ENCODE data around the gene PATL2. TPM values are rescaled to one million over a fixed set of nuclear protein-coding genes. Genes with fewer than 3 reads are reported as not detected.

The PATL2 gene
- total and polyA plus RNA-seq, 4 experiments from 2014 or later = 5.7 to 62.8 (median 34.8) TPM

- no peaks in the 10 kb centered on the region for H3K4me1 ChIP-seq (ENCODE audit: insufficient read depth, low read length)
- H3K27ac ChIP-seq (ENCODE audit: low read depth, low read length) = no peak overlapping the region
- H3K27me3 Mint-ChIP-seq = no peaks in the 10 kb centered on the region
- DNase-seq = no peak
- no peak overlapping the region for H3K4me3 Mint-ChIP-seq
- POLR2A ChIA-PET (ENCODE audit: partially characterized antibody) = interaction anchor here (1.2 to 51.9 kb wide), 3 partner anchors 8 to 68 kb away, joined by 6 to 5737 read pairs (median 9); partner anchors contain the start of genes B2M, PATL2, SPG11 and TRIM69
- no peak overlapping the region for H3K4me3 ChIP-seq (ENCODE audit: low read length in 2 of 2)
- no peaks in the 10 kb centered on the region for H3K9me3 ChIP-seq (ENCODE audit: control insufficient read depth in 1 of 2, low read length in 2 of 2)
- intact Hi-C loops (cut with micrococcal nuclease) = no loop called here
- H3K36me3 Mint-ChIP-seq = peaks cover 44 to 63% of the 10 kb centered on the region in 2 donors
- no peak overlapping the region for H3K27ac Mint-ChIP-seq
- peaks cover 22 to 29% (median 25%) of the 10 kb centered on the region in 4 donors for H3K4me1 Mint-ChIP-seq
- no peaks in the 10 kb centered on the region for H3K9me3 Mint-ChIP-seq
- peaks cover 36% of the 10 kb centered on the region for H3K36me3 ChIP-seq (ENCODE audit: insufficient read depth, low read length)
- CTCF ChIA-PET (ENCODE audit: partially characterized antibody) = interaction anchor here (1.0 to 1.6 kb wide), 2 partner anchors 62 to 84 kb away, joined by 3 to 8 read pairs; no protein-coding TSS in a partner anchor
- no peaks in the 10 kb centered on the region for H3K27me3 ChIP-seq (ENCODE audit: insufficient read depth, low read length)
Observed at GRCh38 chr15:44654858-44655257, 56.3 kb downstream of the PATL2 start.

- H3K9me3 ChIP-seq (ENCODE audit: control insufficient read depth in 1 of 2, low read length in 2 of 2) = no peaks in the 10 kb centered on the region
- Mint-ChIP-seq H3K4me1 (peaks cover 38 to 59% (median 49%) of the 10 kb centered on the region in 4 donors), H3K27me3 (no peaks in the 10 kb centered on the region), H3K36me3 (peaks cover 58 to 63% of the 10 kb centered on the region in 2 donors), H3K9me3 (peaks cover 0 to 5% (median 0%) of the 10 kb centered on the region in 8 donors), H3K27ac (peak overlapping the region in 3 of 7 donors; percentile 39 to 74 (median 65)), H3K4me3 (peak overlapping the region in 1 of 8 donors; percentile 8)
- intact Hi-C loops (cut with micrococcal nuclease) = no loop called here
- no peak for DNase-seq
- peaks cover 35% of the 10 kb centered on the region for H3K36me3 ChIP-seq (ENCODE audit: insufficient read depth, low read length)
- H3K4me3 ChIP-seq (ENCODE audit: low read length in 2 of 2) = no peak overlapping the region
- CTCF ChIA-PET (ENCODE audit: partially characterized antibody) = interaction anchor here (0.6 to 0.8 kb wide), 2 partner anchors 70 to 90 kb away, joined by 3 to 4 read pairs; no protein-coding TSS in a partner anchor
- no peak overlapping the region for H3K27ac ChIP-seq (ENCODE audit: low read depth, low read length)
- POLR2A ChIA-PET (ENCODE audit: partially characterized antibody) = interaction anchor here (2.6 to 51.9 kb wide), 2 partner anchors 16 to 75 kb away, joined by 16 to 5737 read pairs; partner anchors contain the start of genes B2M, PATL2, SPG11 and TRIM69
- peaks cover 18% of the 10 kb centered on the region for H3K4me1 ChIP-seq (ENCODE audit: insufficient read depth, low read length)
- H3K27me3 ChIP-seq (ENCODE audit: insufficient read depth, low read length) = no peaks in the 10 kb centered on the region
Observed at GRCh38 chr15:44647637-44648036, 63.5 kb downstream of the PATL2 start.

GRCh38 chr15:44647036-44647435 lies 64.1 kb downstream of the PATL2 start:
- Histone ChIP-seq H3K4me3 (ENCODE audit: low read length in 2 of 2) (no peak overlapping the region), H3K9me3 (ENCODE audit: control insufficient read depth in 1 of 2, low read length in 2 of 2) (no peaks in the 10 kb centered on the region), H3K36me3 (ENCODE audit: insufficient read depth, low read length) (peaks cover 33% of the 10 kb centered on the region), H3K4me1 (ENCODE audit: insufficient read depth, low read length) (peaks cover 19% of the 10 kb centered on the region), H3K27ac (ENCODE audit: low read depth, low read length) (no peak overlapping the region), H3K27me3 (ENCODE audit: insufficient read depth, low read length) (no peaks in the 10 kb centered on the region)
- POLR2A ChIA-PET (ENCODE audit: partially characterized antibody) = interaction anchor here (0.5 to 51.9 kb wide), 3 partner anchors 16 to 129 kb away, joined by 3 to 5737 read pairs (median 16); partner anchors contain the start of genes B2M, PATL2, SPG11 and TRIM69
- intact Hi-C loops (cut with micrococcal nuclease) = no loop called here
- Mint-ChIP-seq H3K4me3 (no peak overlapping the region), H3K36me3 (peaks cover 58 to 61% of the 10 kb centered on the region in 2 donors), H3K4me1 (peaks cover 40 to 59% (median 48%) of the 10 kb centered on the region in 4 donors), H3K27me3 (no peaks in the 10 kb centered on the region), H3K27ac (peak overlapping the region in 4 of 7 donors; percentile 14 to 74 (median 40)), H3K9me3 (peaks cover 0 to 5% (median 0%) of the 10 kb centered on the region in 8 donors)
- no peak for DNase-seq
- CTCF ChIA-PET (ENCODE audit: partially characterized antibody) = interaction anchor here (0.6 kb wide), 1 partner anchor 69 kb away, joined by 4 read pairs; no protein-coding TSS in a partner anchor

GRCh38 chr15:44646460-44646859 lies 64.7 kb downstream of the PATL2 start:
- Mint-ChIP-seq H3K9me3 (peaks cover 0 to 5% (median 0%) of the 10 kb centered on the region in 8 donors), H3K4me1 (peaks cover 39 to 62% (median 50%) of the 10 kb centered on the region in 4 donors), H3K27me3 (no peaks in the 10 kb centered on the region), H3K36me3 (peaks cover 59 to 60% of the 10 kb centered on the region in 2 donors), H3K27ac (peak overlapping the region in 4 of 7 donors; percentile 2 to 28 (median 9)), H3K4me3 (peak overlapping the region in 1 of 8 donors; percentile 32)
- POLR2A ChIA-PET (ENCODE audit: partially characterized antibody) = interaction anchor here (0.5 to 51.9 kb wide), 2 partner anchors 76 to 129 kb away, joined by 3 to 5737 read pairs; partner anchors contain the start of genes B2M, PATL2 and TRIM69
- H3K4me3 ChIP-seq (ENCODE audit: low read length in 2 of 2) = no peak overlapping the region
- no peaks in the 10 kb centered on the region for H3K27me3 ChIP-seq (ENCODE audit: insufficient read depth, low read length)
- DNase-seq = no peak
- CTCF ChIA-PET (ENCODE audit: partially characterized antibody) = no interaction called here
- peaks cover 28% of the 10 kb centered on the region for H3K36me3 ChIP-seq (ENCODE audit: insufficient read depth, low read length)
- intact Hi-C loops (cut with micrococcal nuclease) = no loop called here
- peaks cover 19% of the 10 kb centered on the region for H3K4me1 ChIP-seq (ENCODE audit: insufficient read depth, low read length)
- H3K27ac ChIP-seq (ENCODE audit: low read depth, low read length) = no peak overlapping the region
- no peaks in the 10 kb centered on the region for H3K9me3 ChIP-seq (ENCODE audit: control insufficient read depth in 1 of 2, low read length in 2 of 2)

- Histone ChIP-seq H3K9me3 (ENCODE audit: control insufficient read depth in 1 of 2, low read length in 2 of 2) (no peaks in the 10 kb centered on the region), H3K27ac (ENCODE audit: low read depth, low read length) (no peak overlapping the region), H3K4me1 (ENCODE audit: insufficient read depth, low read length) (peaks cover 10% of the 10 kb centered on the region), H3K4me3 (ENCODE audit: low read length in 2 of 2) (no peak overlapping the region), H3K27me3 (ENCODE audit: insufficient read depth, low read length) (no peaks in the 10 kb centered on the region), H3K36me3 (ENCODE audit: insufficient read depth, low read length) (peaks cover 5% of the 10 kb centered on the region)
- peaks cover 26 to 42% (median 39%) of the 10 kb centered on the region in 4 donors for H3K4me1 Mint-ChIP-seq
- H3K9me3 Mint-ChIP-seq = peaks cover 0 to 5% (median 0%) of the 10 kb centered on the region in 8 donors
- H3K4me3 Mint-ChIP-seq = no peak overlapping the region
- ChIA-PET CTCF (ENCODE audit: partially characterized antibody) (interaction anchor here (1.4 kb wide), 1 partner anchor 94 kb away, joined by 4 read pairs; the partner anchor contains the start of gene TRIM69), POLR2A (ENCODE audit: partially characterized antibody) (interaction anchor here (1.3 to 51.9 kb wide), 2 partner anchors 70 to 81 kb away, joined by 4 to 5737 read pairs; partner anchors contain the start of genes B2M, PATL2 and TRIM69)
- peaks cover 41 to 52% of the 10 kb centered on the region in 2 donors for H3K36me3 Mint-ChIP-seq
- peak overlapping the region in 2 of 7 donors; percentile 18 to 74 for H3K27ac Mint-ChIP-seq
- no peak for DNase-seq
- intact Hi-C loops (cut with micrococcal nuclease) = no loop called here
- H3K27me3 Mint-ChIP-seq = no peaks in the 10 kb centered on the region
Observed at GRCh38 chr15:44641651-44642050, 69.5 kb downstream of the PATL2 start.

- ChIA-PET POLR2A (ENCODE audit: partially characterized antibody) (no interaction called here), CTCF (ENCODE audit: partially characterized antibody) (interaction anchor here (1.8 to 2.3 kb wide), 2 partner anchors 26 to 101 kb away, joined by 5 read pairs; no protein-coding TSS in a partner anchor)
- Mint-ChIP-seq H3K36me3 (peaks cover 36 to 37% of the 10 kb centered on the region in 2 donors), H3K4me1 (peaks cover 6 to 15% (median 11%) of the 10 kb centered on the region in 4 donors), H3K9me3 (no peaks in the 10 kb centered on the region), H3K27me3 (no peaks in the 10 kb centered on the region), H3K27ac (no peak overlapping the region), H3K4me3 (no peak overlapping the region)
- intact Hi-C loops (cut with micrococcal nuclease) = no loop called here
- Histone ChIP-seq H3K36me3 (ENCODE audit: insufficient read depth, low read length) (peaks cover 7% of the 10 kb centered on the region), H3K27ac (ENCODE audit: low read depth, low read length) (no peak overlapping the region), H3K9me3 (ENCODE audit: control insufficient read depth in 1 of 2, low read length in 2 of 2) (no peaks in the 10 kb centered on the region), H3K4me3 (ENCODE audit: low read length in 2 of 2) (no peak overlapping the region), H3K27me3 (ENCODE audit: insufficient read depth, low read length) (no peaks in the 10 kb centered on the region), H3K4me1 (ENCODE audit: insufficient read depth, low read length) (no peaks in the 10 kb centered on the region)
- no peak for DNase-seq
Observed at GRCh38 chr15:44636976-44637375, 74.1 kb downstream of the PATL2 start.

- H3K27me3 Mint-ChIP-seq = no peaks in the 10 kb centered on the region
- no peaks in the 10 kb centered on the region for H3K4me1 ChIP-seq (ENCODE audit: insufficient read depth, low read length)
- peak overlapping the region in 4 of 7 donors; percentile 9 to 69 (median 36) for H3K27ac Mint-ChIP-seq
- H3K9me3 ChIP-seq (ENCODE audit: control insufficient read depth in 1 of 2, low read length in 2 of 2) = no peaks in the 10 kb centered on the region
- intact Hi-C loops (cut with micrococcal nuclease) = no loop called here
- H3K4me3 ChIP-seq (ENCODE audit: low read length in 2 of 2) = no peak overlapping the region
- no peaks in the 10 kb centered on the region for H3K27me3 ChIP-seq (ENCODE audit: insufficient read depth, low read length)
- ChIA-PET POLR2A (ENCODE audit: partially characterized antibody) (interaction anchor here (1.0 to 2.4 kb wide), 3 partner anchors 19 to 78 kb away, joined by 3 to 10 read pairs (median 6); partner anchors contain the start of genes B2M, PATL2 and SPG11), CTCF (ENCODE audit: partially characterized antibody) (interaction anchor here (0.9 to 1.2 kb wide), 3 partner anchors 30 to 105 kb away, joined by 4 to 5 read pairs (median 4); partner anchors contain the start of genes SPG11 and TRIM69)
- no peak overlapping the region for H3K27ac ChIP-seq (ENCODE audit: low read depth, low read length)
- H3K36me3 Mint-ChIP-seq = peaks cover 38 to 52% of the 10 kb centered on the region in 2 donors
- H3K9me3 Mint-ChIP-seq = no peaks in the 10 kb centered on the region
- peaks cover 4 to 9% (median 7%) of the 10 kb centered on the region in 4 donors for H3K4me1 Mint-ChIP-seq
- DNase-seq = no peak
- peaks cover 24% of the 10 kb centered on the region for H3K36me3 ChIP-seq (ENCODE audit: insufficient read depth, low read length)
- no peak overlapping the region for H3K4me3 Mint-ChIP-seq
Observed at GRCh38 chr15:44633603-44634002, 77.5 kb downstream of the PATL2 start.
